ENCODE data around the gene WDR82. TPM values are rescaled to one million over a fixed set of nuclear protein-coding genes. Genes with fewer than 3 reads are reported as not detected.

The WDR82 gene
- total and polyA plus RNA-seq, 12 donors: 19.3 to 78.4 (median 69.4) TPM

- peaks cover 0 to 5% (median 0%) of the 10 kb centered on the region in 9 donors for H3K36me3 ChIP-seq
- H3K9me3 ChIP-seq: no peaks in the 10 kb centered on the region
- H3K27ac ChIP-seq: peak within 1 kb of the TSS in 2 of 10 donors; percentile 8 to 30
- peaks cover 8 to 37% (median 25%) of the 10 kb centered on the region in 9 donors for H3K4me1 ChIP-seq
- no peak for TF ChIP-seq CTCF (IDR thresholded peaks at IDR 0.05)
- peak within 1 kb of the TSS in 6 of 10 donors; percentile 30 to 48 (median 46) for H3K4me3 ChIP-seq
- ATAC-seq: no peak
- DNase-seq: no peak
- intact Hi-C loops (cut with DNase I): no loop called here
- H3K27me3 ChIP-seq: no peaks in the 10 kb centered on the region
- WGBS, 2 donors: 87 to 91% methylated on average over 3 of the region's 3 CpGs
Measured at GRCh38 chr3:52315977-52316764, 37.7 kb upstream of the WDR82 start, which contains the start of gene DNAH1. DNAH1 (plus strand) TSS chr3:52316319; CDS start chr3:52322443, 6,124 bp downstream.

DNA sequence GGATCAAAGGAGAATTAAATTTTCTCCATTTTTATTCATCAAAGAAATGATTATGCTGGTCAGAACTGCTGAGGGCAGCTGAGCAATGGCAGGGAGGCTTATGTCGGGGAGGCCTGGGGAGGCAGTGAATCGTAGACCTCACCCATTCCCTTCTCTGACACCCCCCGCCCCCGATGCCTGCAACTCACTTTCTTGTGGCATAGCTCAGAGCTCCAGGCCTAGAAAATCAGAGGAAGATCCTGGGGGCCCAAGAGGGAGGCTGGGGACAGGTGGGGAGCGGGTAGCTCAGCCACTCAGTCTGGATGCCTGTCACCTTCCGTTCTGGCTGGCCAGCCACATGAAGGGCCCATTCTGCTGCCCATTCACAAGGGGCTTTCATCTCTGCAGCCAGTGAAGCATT is 36.6 kb upstream of the WDR82 start:
- TF ChIP-seq CTCF (IDR thresholded peaks at IDR 0.05): no peak
- WGBS, 2 donors: 91 to 96% methylated on average over 6 of the region's 6 CpGs
- no peaks in the 10 kb centered on the region for H3K27me3 ChIP-seq
- ATAC-seq (no peak), DNase-seq (no peak)
- no peak overlapping the region for H3K27ac ChIP-seq
- intact Hi-C loops (cut with DNase I): no loop called here
- H3K4me3 ChIP-seq: no peak overlapping the region
- peaks cover 0 to 7% (median 0%) of the 10 kb centered on the region in 9 donors for H3K36me3 ChIP-seq
- H3K9me3 ChIP-seq: no peaks in the 10 kb centered on the region
- peaks cover 8 to 37% (median 25%) of the 10 kb centered on the region in 9 donors for H3K4me1 ChIP-seq

DNA sequence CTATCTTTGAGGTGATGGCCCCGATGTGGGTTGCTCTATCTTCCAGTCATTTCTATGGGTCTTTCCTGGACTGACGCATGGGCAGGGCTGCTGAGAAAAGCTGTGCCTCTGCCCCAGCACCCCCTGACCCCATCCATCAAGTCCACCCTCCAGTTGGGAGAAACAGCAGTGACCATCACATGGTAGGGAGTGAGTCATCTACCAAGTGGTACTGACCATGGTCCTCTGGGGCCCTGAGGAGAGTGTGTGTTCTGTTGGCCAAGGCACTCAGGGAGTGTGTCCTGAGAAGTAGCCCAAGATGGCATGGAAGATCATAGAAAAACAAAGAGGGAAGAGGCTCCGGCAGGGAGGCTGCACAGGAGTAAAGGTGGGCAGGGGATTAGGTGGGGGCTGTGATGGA is 36.0 kb upstream of the WDR82 start:
- intact Hi-C loops (cut with DNase I): no loop called here
- DNase-seq (no peak), ATAC-seq (no peak)
- Histone ChIP-seq H3K4me3 (no peak overlapping the region), H3K36me3 (peaks cover 0 to 10% (median 0%) of the 10 kb centered on the region in 9 donors), H3K4me1 (peaks cover 8 to 37% (median 25%) of the 10 kb centered on the region in 9 donors), H3K27me3 (no peaks in the 10 kb centered on the region), H3K9me3 (no peaks in the 10 kb centered on the region), H3K27ac (peak overlapping the region in 4 of 10 donors; percentile 7 to 63 (median 36))
- 91 to 95% methylated on average over 3 of the region's 3 CpGs for WGBS, 2 donors
- TF ChIP-seq CTCF (IDR thresholded peaks at IDR 0.05): no peak

- intact Hi-C loops (cut with DNase I): no loop called here
- Histone ChIP-seq H3K36me3 (peaks cover 0 to 15% (median 0%) of the 10 kb centered on the region in 9 donors), H3K27ac (peak overlapping the region in 8 of 10 donors; percentile 7 to 63 (median 40)), H3K4me3 (no peak overlapping the region), H3K9me3 (no peaks in the 10 kb centered on the region), H3K27me3 (no peaks in the 10 kb centered on the region), H3K4me1 (peaks cover 8 to 36% (median 25%) of the 10 kb centered on the region in 9 donors)
- no peak for TF ChIP-seq CTCF (IDR thresholded peaks at IDR 0.05)
- DNase-seq (peak in 1 of 2 donors; percentile 29), ATAC-seq (peak in 5 of 8 donors; percentile 48 to 70 (median 55))
- 53 to 66% methylated on average over 4 of the region's 4 CpGs for WGBS, 2 donors
Measured at GRCh38 chr3:52313774-52314188, 35.3 kb upstream of the WDR82 start.

Measured in heart right ventricle (tissue), 16 donors.